ENCODE results near the gene FAM216A.
"Not testable (repeated sequence)": the region's sequence is repeated elsewhere in the genome, so short reads cannot be mapped to it uniquely, and the experiment has no call there.

Gene FAM216A, protein sequence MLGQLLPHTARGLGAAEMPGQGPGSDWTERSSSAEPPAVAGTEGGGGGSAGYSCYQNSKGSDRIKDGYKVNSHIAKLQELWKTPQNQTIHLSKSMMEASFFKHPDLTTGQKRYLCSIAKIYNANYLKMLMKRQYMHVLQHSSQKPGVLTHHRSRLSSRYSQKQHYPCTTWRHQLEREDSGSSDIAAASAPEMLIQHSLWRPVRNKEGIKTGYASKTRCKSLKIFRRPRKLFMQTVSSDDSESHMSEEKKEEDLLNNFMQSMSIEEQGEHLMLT

DNA sequence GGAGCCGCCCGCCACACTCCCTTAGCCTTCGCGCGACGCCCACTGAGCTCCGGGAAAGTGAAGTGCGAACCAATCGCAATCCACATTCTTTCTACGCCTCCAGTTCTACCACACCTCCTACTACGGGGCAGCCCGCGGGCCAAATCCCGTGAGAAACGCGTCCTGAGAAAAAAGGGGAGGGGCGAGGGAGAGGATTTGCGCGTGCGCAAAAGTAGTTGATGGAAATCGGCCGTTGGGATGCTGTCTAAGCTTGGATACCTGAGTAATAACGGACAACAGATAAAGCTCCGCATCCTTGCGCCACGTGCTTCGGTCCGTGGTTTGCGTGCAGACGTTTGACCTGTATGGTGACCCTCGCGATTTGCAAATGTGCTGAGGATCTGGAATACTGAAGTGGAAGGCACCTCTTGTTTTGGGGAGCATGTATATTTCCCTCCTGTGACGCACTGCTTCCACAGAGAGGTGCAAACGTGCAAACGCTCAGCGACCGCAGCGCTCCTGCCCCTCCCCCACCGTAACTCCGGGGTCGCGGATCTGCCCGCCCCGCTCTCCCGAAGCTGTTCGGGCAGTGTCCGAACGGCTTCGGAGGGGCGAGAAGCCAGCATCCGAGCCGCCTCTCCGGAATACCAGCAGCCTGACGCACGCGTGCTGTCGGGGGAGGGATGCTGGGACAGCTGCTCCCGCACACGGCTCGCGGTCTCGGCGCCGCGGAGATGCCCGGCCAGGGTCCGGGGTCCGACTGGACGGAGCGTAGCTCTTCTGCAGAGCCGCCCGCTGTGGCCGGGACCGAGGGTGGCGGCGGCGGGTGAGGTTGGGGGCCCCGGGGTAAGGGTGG lies at the start of gene FAM216A, which contains the start of gene GPN3:
Gene FAM216A, plus strand, starts transcription at position 632 of the 835 bp plus-strand sequence. Its CDS starts 31 bp downstream, at position 663.
Gene GPN3, minus strand, starts transcription at position 44 of the 835 bp plus-strand sequence. CDS start 54 bp downstream, outside the sequence.
- DNase-seq: peak; percentile 96 to 97

DNA sequence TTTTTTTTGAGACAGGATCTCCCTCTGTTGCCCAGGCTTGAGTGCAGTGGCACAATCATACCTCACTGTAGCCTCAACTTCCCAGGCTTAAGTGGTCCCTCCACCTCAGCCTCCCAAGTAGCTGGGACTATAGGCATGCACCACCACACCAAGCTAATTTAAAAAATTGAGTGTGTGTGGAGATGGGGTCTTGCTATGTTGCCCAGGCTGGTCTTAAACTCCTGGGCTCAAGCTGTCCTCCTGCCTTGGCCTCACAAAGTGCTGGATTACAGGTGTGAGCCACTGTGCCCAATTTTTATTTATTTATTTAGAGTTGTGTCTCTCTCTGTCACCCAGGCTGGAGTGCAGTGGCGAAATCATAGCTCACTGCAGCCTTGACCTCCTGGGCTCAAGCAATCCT lies 48.0 kb upstream of the FAM216A start:
- not testable (repeated sequence) for DNase-seq

- DNase-seq: no peak
Measured at GRCh38 chr12:110421159-110421661, 47.4 kb upstream of the FAM216A start.

DNA sequence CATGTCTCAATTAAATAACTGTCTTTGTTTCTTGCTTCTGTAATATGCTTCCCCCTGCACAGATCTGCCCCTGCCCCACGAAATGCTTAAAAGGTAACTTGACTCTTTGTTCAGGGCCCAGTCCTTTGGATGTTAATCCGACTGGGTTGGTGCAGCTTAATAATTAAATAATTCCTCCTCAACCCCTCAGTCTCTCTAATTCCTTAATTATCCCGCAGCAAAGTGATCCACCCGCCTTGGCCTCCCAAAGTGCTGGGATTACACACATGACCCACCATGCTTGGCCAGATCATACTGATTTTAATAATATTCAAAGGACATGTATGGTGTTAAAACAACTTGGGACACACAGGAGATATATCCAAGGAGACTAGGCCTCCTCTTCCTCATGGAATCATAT lies 46.9 kb upstream of the FAM216A start:
- no peak for DNase-seq

DNA sequence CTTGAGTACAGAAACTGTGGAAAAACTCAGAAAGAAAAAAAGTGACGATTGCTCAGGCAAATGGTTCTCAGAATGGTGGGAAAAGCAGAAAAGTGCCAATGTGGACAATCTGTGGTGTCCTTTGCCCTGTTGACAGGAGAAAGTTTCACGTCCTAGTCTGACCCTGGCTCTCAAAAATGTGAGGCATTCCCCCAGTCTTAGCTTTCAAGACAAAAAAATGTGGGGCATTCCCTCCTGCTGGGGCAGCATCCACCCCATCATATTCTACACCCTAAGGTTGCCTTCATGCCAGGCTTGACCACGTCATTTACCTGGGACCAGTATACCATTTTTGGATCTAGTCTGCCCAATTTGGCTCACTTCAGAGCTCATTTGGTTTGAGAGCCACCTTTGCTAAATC lies 44.4 kb upstream of the FAM216A start:
- DNase-seq: no peak

- no peak for DNase-seq
Measured at GRCh38 chr12:110426406-110426805, 42.2 kb upstream of the FAM216A start.

- DNase-seq: not testable (repeated sequence)
Measured at GRCh38 chr12:110429676-110430075, 39.0 kb upstream of the FAM216A start.

- DNase-seq: no peak
Measured at GRCh38 chr12:110431957-110432587, 36.6 kb upstream of the FAM216A start.

DNA sequence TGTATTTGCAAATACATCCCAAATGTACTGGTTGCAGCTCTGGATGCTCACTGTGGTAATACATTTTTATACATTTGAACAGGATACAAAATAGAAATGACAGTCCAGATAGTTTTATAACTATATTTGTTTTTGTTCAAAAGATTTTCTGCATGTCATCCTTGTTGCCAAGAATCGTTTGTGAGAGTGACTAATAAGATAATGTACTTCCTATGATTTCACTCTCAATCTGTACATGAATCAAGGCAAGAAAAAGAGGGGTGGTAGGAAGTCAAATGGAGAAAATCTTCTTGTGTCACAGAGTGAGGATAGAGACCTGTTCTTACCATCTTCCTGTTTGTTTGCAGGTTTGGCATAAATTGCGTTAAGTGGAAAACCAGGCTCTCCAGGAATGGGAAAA lies 32.4 kb upstream of the FAM216A start:
- DNase-seq: no peak

- no peak for DNase-seq
Measured at GRCh38 chr12:110444455-110444854, 24.2 kb upstream of the FAM216A start.

DNA sequence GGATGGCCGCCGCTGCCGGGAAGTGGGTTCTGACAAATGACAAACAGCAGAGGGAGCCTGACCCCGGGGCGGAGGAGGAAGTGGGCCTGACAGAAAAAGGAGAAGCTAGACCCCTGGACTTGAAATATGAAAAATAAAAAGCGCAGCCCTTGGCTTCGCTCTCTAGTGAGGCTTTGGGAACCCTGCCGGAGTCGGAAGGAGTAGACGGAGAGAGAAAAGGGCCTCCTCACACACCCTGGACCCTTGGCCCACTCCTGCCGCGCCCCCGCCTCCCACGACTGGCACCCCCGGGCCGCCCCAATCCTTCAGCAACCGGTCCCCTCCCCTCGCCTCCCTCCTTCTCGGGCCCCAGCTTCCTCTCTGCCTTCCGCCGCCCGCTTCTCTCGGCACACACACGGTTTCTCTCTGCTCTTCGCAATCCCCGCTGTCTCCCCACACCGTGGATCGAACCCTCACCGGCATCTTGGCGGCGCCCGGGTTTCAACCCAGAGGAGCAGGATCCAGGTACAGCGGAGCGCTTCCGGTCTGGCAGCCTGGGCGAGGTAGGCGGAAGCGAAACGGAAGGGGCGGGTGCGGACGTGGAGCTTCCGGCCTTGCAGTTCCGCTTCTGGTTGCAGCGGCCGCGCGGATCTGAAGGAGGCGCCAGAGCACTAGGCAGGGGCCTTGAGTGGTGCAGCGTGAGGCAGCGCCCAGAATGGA lies 18.7 kb upstream of the FAM216A start, which contains the start of gene ARPC3:
Gene ARPC3, minus strand, starts transcription at position 539 of the 699 bp plus-strand sequence. Its CDS starts 77 bp downstream, at position 462.
- DNase-seq: peak; percentile 95

DNA sequence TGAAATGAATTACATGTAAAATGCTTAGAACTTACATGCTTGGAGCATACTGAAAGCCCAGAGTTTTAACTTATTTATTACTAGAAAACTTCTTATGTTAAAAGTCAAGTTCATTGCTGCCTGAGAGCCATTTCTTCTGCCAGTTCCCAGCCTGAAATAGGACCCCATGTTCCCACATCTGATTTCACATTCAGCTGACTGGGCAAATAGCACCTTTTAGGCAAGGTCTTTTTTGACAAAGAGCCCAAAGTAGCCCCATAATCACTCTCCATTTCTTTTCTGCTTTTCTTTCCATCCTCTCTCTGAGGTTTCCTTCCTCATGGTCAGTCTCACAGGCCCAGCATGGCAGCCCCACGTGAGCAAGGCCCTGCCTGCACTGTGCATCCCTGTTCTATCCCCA lies 17.4 kb upstream of the FAM216A start:
- no peak for DNase-seq

DNA sequence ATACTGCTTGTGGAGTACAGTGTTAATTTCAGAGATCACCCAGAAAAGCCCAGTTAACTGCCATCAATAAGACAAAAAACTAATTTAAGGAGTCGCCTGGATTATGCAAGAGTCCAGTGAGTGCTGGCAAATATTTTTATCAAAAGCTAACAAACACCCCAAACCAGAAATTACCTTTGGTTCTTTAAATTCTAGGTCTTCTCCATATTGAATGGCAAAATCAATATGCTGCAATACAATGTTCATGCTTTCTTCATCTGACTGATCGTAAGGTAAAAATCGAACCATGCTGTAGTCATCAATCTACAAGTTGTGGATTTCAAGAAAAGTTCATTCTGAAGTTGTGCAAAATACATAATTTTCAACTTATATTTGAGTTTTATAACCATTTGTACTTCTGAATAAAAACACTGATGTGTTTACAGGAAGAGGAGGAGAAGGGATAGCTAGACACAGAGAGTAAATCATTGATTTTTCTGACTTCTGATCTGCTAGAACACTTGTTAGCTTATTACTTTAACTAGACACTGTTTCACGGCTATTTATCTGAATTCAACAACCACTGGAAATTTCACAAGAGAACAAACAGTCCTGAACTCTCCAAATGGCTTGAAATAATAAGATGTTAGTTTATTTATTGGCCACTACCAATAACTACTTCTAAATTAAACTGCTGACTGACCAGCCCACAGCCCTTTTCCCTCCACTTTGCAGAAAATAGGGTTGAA lies 14.9 kb upstream of the FAM216A start:
- no peak for DNase-seq

DNA sequence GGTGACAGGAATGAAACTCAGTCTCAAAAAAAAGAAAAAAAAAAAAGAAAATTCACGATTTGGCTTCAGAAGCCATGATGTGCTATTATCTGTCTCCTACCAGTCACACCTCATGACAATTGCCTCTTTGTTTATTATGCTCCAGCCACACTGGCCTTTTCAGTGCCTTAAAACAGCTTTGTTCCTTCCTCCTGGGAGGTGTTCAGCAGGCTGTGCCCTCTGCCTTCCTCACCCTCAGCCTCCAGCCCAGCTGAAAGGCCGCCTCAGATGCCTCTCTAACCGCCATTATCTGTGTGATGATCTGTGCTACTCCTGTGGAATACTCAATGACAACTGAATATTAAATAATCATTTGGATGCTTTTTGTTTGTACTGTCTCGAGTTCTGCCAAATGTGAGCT lies 9.9 kb upstream of the FAM216A start:
- DNase-seq: no peak

GRCh38 chr12:110461189-110461588 lies 7.5 kb upstream of the FAM216A start:
- DNase-seq: not testable (repeated sequence)

DNA sequence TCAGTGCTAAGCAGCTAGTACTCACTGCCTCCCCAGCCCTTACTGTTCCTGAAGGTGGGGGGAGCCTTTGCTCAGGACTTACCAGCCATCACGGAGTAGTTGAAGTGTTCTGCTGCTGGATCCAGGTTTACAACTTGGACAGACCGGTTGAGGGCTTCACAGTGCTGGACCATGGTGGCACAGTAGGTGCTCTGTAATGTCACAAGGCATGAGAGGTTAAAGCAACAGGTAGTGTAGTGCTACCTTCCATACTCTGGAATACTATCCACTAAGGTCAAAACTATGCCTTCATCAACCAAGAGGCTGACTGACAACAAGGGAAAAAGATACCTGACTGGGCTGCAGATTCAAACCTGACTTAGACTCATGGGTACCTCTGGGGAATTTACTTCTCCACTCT lies 3.6 kb upstream of the FAM216A start:
- no peak for DNase-seq

DNA sequence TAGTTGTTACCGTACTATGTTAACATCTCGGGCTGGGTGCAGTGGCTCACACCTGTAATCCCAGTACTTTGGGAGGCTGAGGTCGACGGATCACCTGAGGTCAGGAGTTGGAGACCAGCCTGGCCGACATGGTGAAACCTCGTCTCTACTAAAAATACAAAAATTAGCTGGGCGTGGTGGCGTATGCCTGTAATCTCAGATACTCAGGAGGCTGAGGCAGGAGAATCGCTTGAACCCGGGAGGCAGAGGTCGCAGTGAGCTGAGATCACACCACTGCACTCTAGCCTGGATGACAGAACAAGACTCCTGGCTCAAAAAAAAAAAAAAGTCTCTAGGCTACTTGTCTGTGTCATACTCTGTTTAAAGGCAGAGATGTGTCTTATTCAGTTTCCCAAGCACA lies 2.9 kb upstream of the FAM216A start:
- DNase-seq: not testable (repeated sequence)

GRCh38 chr12:110466791-110467190 lies 1.9 kb upstream of the FAM216A start:
- DNase-seq: no peak

DNA sequence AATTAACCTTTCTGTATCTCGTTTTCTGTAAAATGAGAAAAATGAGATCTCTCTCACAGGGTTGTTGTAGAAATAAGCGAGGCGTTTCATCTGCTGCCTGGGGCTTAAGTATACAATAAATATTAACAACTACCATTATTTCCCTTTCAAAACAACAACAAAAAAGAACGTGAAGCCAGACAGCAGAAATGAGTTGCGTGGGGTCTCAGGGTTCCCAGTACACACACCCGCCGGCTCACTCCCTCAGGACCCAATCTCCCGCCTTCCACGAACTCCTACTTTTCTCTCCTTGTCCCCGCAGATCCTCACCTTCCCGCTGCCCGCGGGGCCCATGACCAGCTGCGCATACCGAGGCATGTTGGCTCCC lies 815 bp upstream of the FAM216A start:
- DNase-seq: no peak

- no peak for DNase-seq
Measured at GRCh38 chr12:110475426-110475825, 6.8 kb downstream of the FAM216A start.

DNA sequence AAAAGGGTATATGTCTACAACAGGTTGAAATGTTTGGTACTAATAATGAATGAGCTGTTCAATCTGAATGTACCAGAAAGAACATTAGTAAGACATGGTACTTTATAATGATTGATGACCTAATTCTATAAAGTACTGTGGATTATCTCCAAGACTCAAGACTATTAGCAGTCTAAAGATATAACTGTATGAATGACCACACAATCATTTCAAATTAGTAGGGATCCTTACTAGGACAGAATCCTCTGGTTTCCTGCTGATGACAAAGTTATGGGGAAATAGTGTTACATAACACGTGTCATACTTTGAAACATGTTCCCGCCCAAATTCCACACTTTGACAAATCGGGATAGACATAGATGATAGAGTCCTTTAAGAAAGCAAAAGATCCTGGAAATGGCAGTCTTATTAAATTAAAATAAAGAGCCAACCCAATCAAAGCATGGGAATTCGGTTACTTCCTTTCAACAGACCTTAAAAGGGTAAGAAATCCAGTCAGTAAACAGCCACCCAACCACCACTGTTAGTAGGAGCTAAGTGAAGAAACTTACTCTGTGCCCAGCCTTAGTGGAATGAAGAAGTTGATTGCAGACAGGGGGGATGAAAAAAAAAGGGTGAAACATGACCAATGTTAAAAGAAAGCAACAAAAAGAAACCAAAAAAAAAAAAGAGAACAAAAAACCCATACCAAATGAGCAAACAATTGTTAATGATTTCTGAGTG lies 30.5 kb downstream of the FAM216A start:
- no peak for DNase-seq

Measured in CD4-positive, alpha-beta T cell treated with Interleukin-4 for 1 hour (primary cell).